HEK293 (cell line): ENCODE measurements around the gene TLE3.

Experiments
- BCL6B ChIP-seq: fragments of 450-650 bp; formaldehyde crosslinking; IDR thresholded peaks from 2 replicates; pipeline ENCODE4 v1.5.1; 2017; ENCODE audit warnings: missing biosample characterization, missing genetic modification characterization
- CTCF ChIP-seq: fragments of 450-650 bp; formaldehyde crosslinking; IDR thresholded peaks from 2 replicates; pipeline ENCODE4 v1.5.1; 2016; ENCODE audit warnings: missing biosample characterization, missing genetic modification characterization
- EGR2 ChIP-seq: fragments of 450-650 bp; formaldehyde crosslinking; IDR thresholded peaks from 2 replicates; pipeline ENCODE4 v1.5.1; 2016; ENCODE audit warnings: low read depth, missing biosample characterization, missing genetic modification characterization
- FEZF1 ChIP-seq: fragments of 450-650 bp; formaldehyde crosslinking; IDR thresholded peaks from 2 replicates; pipeline ENCODE4 v1.5.1; 2016; ENCODE audit warnings: missing biosample characterization, missing genetic modification characterization
- GLIS2 ChIP-seq: fragments of 450-650 bp; formaldehyde crosslinking; IDR thresholded peaks from 2 replicates; pipeline ENCODE4 v1.5.1; 2016; ENCODE audit warnings: missing biosample characterization, missing genetic modification characterization
- HOXC10 ChIP-seq: sonication (generic); formaldehyde crosslinking; IDR thresholded peaks from 2 replicates; pipeline ENCODE4 v1.8.1; 2023; ENCODE audit warnings: mild to moderate bottlenecking, missing genetic modification reagents
- MZF1 ChIP-seq: fragments of 450-650 bp; formaldehyde crosslinking; IDR thresholded peaks from 2 replicates; pipeline ENCODE4 v1.5.1; 2017; ENCODE audit warnings: missing biosample characterization, missing genetic modification characterization, borderline replicate concordance
- OVOL3 ChIP-seq: fragments of 450-650 bp; formaldehyde crosslinking; IDR thresholded peaks from 2 replicates; pipeline ENCODE4 v1.5.1; 2016; ENCODE audit warnings: missing biosample characterization, missing genetic modification characterization
- PRDM10 ChIP-seq: fragments of 450-650 bp; formaldehyde crosslinking; IDR thresholded peaks from 2 replicates; pipeline ENCODE4 v1.5.1; 2016; ENCODE audit warnings: missing biosample characterization, missing genetic modification characterization
- SCRT2 ChIP-seq: fragments of 450-650 bp; formaldehyde crosslinking; IDR thresholded peaks from 2 replicates; pipeline ENCODE4 v1.5.1; 2016; ENCODE audit warnings: missing biosample characterization, missing genetic modification characterization
- TRIM28 ChIP-seq: IDR thresholded peaks from 2 replicates; pipeline ENCODE4 v1.6.1; 2011; ENCODE audit warnings: low read length, control low read depth, borderline replicate concordance
- ZBTB8A ChIP-seq: fragments of 450-650 bp; formaldehyde crosslinking; IDR thresholded peaks from 2 replicates; pipeline ENCODE4 v1.5.1; 2016; ENCODE audit warnings: missing biosample characterization, missing genetic modification characterization
- ZFP37 ChIP-seq: fragments of 450-650 bp; formaldehyde crosslinking; IDR thresholded peaks from 2 replicates; pipeline ENCODE4 v1.5.1; 2016; ENCODE audit warnings: missing biosample characterization, missing genetic modification characterization
- ZNF132 ChIP-seq: fragments of 450-650 bp; formaldehyde crosslinking; IDR thresholded peaks from 2 replicates; pipeline ENCODE4 v1.5.1; 2017; ENCODE audit warnings: missing biosample characterization, missing genetic modification characterization, borderline replicate concordance
- ZNF146 ChIP-seq: fragments of 450-650 bp; formaldehyde crosslinking; IDR thresholded peaks from 2 replicates; pipeline ENCODE4 v1.5.1; 2016; ENCODE audit warnings: missing biosample characterization, missing genetic modification characterization
- ZNF16 ChIP-seq: fragments of 450-650 bp; formaldehyde crosslinking; IDR thresholded peaks from 2 replicates; pipeline ENCODE4 v1.5.1; 2016; ENCODE audit warnings: low read depth, missing biosample characterization, missing genetic modification characterization
- ZNF174 ChIP-seq: fragments of 450-650 bp; formaldehyde crosslinking; IDR thresholded peaks from 2 replicates; pipeline ENCODE4 v1.5.0; 2017; ENCODE audit warnings: missing biosample characterization, mild to moderate bottlenecking, missing genetic modification characterization
- ZNF214 ChIP-seq: fragments of 450-650 bp; formaldehyde crosslinking; IDR thresholded peaks from 2 replicates; pipeline ENCODE4 v1.5.1; 2017; ENCODE audit warnings: missing biosample characterization, mild to moderate bottlenecking, missing genetic modification characterization, borderline replicate concordance
- ZNF239 ChIP-seq: fragments of 450-650 bp; formaldehyde crosslinking; IDR thresholded peaks from 2 replicates; pipeline ENCODE4 v1.5.1; 2016; ENCODE audit warnings: missing biosample characterization, missing genetic modification characterization
- ZNF280C ChIP-seq: fragments of 450-650 bp; formaldehyde crosslinking; IDR thresholded peaks from 2 replicates; pipeline ENCODE4 v1.5.1; 2016; ENCODE audit warnings: missing biosample characterization, missing genetic modification characterization
- ZNF37A ChIP-seq: fragments of 450-650 bp; IDR thresholded peaks from 2 replicates; pipeline ENCODE4 v1.5.1; 2018; ENCODE audit warnings: missing biosample characterization, missing genetic modification characterization
- ZNF48 ChIP-seq: fragments of 450-650 bp; formaldehyde crosslinking; IDR thresholded peaks from 2 replicates; pipeline ENCODE4 v1.5.1; 2016; ENCODE audit warnings: missing biosample characterization, missing genetic modification characterization
- ZNF501 ChIP-seq: fragments of 450-650 bp; formaldehyde crosslinking; IDR thresholded peaks from 2 replicates; pipeline ENCODE4 v1.5.1; 2016; ENCODE audit warnings: missing biosample characterization, missing genetic modification characterization
- ZNF585B ChIP-seq: fragments of 450-650 bp; formaldehyde crosslinking; IDR thresholded peaks from 2 replicates; pipeline ENCODE4 v1.5.1; 2016; ENCODE audit warnings: missing biosample characterization, missing genetic modification characterization
- ZNF596 ChIP-seq: fragments of 450-650 bp; IDR thresholded peaks from 2 replicates; pipeline ENCODE4 v1.5.0; 2018; ENCODE audit warnings: missing biosample characterization, mild to moderate bottlenecking, missing genetic modification characterization, moderate library complexity
- ZNF654 ChIP-seq: fragments of 450-650 bp; formaldehyde crosslinking; IDR thresholded peaks from 2 replicates; pipeline ENCODE4 v1.5.1; 2016; ENCODE audit warnings: low read depth, missing biosample characterization, missing genetic modification characterization
- ZNF785 ChIP-seq: fragments of 450-650 bp; formaldehyde crosslinking; IDR thresholded peaks from 2 replicates; pipeline ENCODE4 v1.5.1; 2016; ENCODE audit warnings: missing biosample characterization, missing genetic modification characterization
- ZNF837 ChIP-seq: fragments of 450-650 bp; formaldehyde crosslinking; IDR thresholded peaks from 2 replicates; pipeline ENCODE4 v1.5.1; 2016; ENCODE audit warnings: missing biosample characterization, missing genetic modification characterization
- ZSCAN16 ChIP-seq: fragments of 450-650 bp; formaldehyde crosslinking; IDR thresholded peaks from 2 replicates; pipeline ENCODE4 v1.5.1; 2016; ENCODE audit warnings: missing biosample characterization, missing genetic modification characterization
- ZSCAN23 ChIP-seq: fragments of 450-650 bp; formaldehyde crosslinking; IDR thresholded peaks from 2 replicates; pipeline ENCODE4 v1.5.1; 2016; ENCODE audit warnings: missing biosample characterization, missing genetic modification characterization
- ZSCAN5A ChIP-seq: fragments of 450-650 bp; formaldehyde crosslinking; IDR thresholded peaks from 2 replicates; pipeline ENCODE4 v1.5.1; 2016; ENCODE audit warnings: missing biosample characterization, missing genetic modification characterization

TLE3 gene

GRCh38 chr15:70099167-70099966 lies 1.6 kb upstream of the TLE3 start (continued):
- no peak for TF ChIP-seq ZNF16 (tag by site-specific recombination)
- TF ChIP-seq TRIM28: no peak
- no peak for TF ChIP-seq HOXC10
- TF ChIP-seq ZNF280C (tag by site-specific recombination): no peak
- TF ChIP-seq ZSCAN16 (tag by site-specific recombination): no peak; the same call in 1 of the 2 replicates
- TF ChIP-seq ZSCAN23: 0 out of 2 replicates have a peak, but pooled peaks have one; percentile 33
- TF ChIP-seq ZSCAN5A (tag by site-specific recombination): no peak
- TF ChIP-seq CTCF (tag by site-specific recombination): no peak; the same call in 1 of the 2 replicates
- TF ChIP-seq ZNF146 (tag by site-specific recombination): no peak
- TF ChIP-seq ZNF501 (tag by site-specific recombination): peak; percentile 60; the same call in 1 of the 2 replicates
- no peak for TF ChIP-seq ZNF214 (tag by site-specific recombination)
- no peak for TF ChIP-seq ZNF174 (tag by site-specific recombination)
- no peak for TF ChIP-seq ZNF585B (tag by site-specific recombination)
- TF ChIP-seq ZNF785: no peak
- peak; percentile 58; the same call in 1 of the 2 replicates for TF ChIP-seq ZFP37
- no peak for TF ChIP-seq ZNF239 (tag by site-specific recombination)
- TF ChIP-seq ZNF596 (tag by site-specific recombination): no peak
- TF ChIP-seq OVOL3 (tag by site-specific recombination): 0 out of 2 replicates have a peak, but pooled peaks have one; percentile 38
- peak; percentile 83 for TF ChIP-seq PRDM10 (tag by site-specific recombination)
- TF ChIP-seq SCRT2 (tag by site-specific recombination): no peak
- peak; percentile 66 for TF ChIP-seq ZBTB8A (tag by site-specific recombination)
- TF ChIP-seq ZNF132 (tag by site-specific recombination): no peak
- no peak for TF ChIP-seq ZNF37A (tag by site-specific recombination)
- peak; percentile 97 for TF ChIP-seq FEZF1
- TF ChIP-seq ZNF837: no peak
- 0 out of 2 replicates have a peak, but pooled peaks have one; percentile 46 for TF ChIP-seq MZF1
- TF ChIP-seq ZNF48 (tag by site-specific recombination): no peak
- no peak; the same call in 1 of the 2 replicates for TF ChIP-seq EGR2 (tag by site-specific recombination)
- TF ChIP-seq GLIS2 (tag by site-specific recombination): peak; percentile 70
- TF ChIP-seq BCL6B (tag by site-specific recombination): no peak
- no peak for TF ChIP-seq ZNF654
